ENCODE measurements around the gene TSPAN3. TPM values are rescaled to one million over a fixed set of nuclear protein-coding genes. Genes with fewer than 3 reads are reported as not detected.
A peak's percentile ranks its signal among the peaks of the same experiment; 100 is the strongest.

Gene TSPAN3
- total and polyA plus RNA-seq, 2 donors (not counting 1 experiment from before 2014, with no cell fraction given): 109 to 130 TPM

DNA sequence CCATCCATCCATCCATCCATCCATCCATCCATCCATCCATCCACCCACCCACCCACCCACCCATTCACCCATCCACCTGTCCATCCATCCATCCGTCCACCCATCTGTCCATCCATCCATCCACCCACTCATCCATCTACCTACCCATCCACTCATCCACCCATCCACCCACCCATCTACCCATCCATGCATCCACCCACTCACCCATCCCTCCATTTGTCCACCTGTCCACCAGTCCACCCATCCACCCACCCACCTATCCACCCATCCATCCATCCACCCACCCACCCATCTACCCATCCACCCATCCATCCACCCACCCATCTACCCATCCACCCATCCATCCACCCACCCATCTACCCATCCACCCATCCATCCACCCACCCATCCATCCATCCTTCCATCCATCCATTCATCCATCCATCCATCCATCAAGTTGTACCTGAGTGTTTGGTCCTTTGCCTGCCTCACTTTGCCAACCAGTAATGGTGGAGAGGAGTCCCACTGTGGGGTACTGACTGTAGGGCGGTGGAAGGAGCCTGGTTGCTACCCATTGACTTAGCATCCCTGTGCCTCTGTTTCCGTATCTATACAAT is 58.7 kb downstream of the TSPAN3 start:
- ATAC-seq (ENCODE audit: low read depth): no peak
- H3K4me3 Mint-ChIP-seq: no peak overlapping the region
- H3K27me3 Mint-ChIP-seq: no peaks in the 10 kb centered on the region
- no peak for TF ChIP-seq CTCF (IDR thresholded peaks at IDR 0.05)
- no peak for TF ChIP-seq EZH2 (IDR thresholded peaks at IDR 0.05; ENCODE audit: borderline replicate concordance, insufficient read depth, low read depth, low read length, poor library complexity, severe bottlenecking)
- Histone ChIP-seq H3K36me3 (replicated peaks in 1 of 2; ENCODE audit: control extremely low read depth in 1 of 2, control insufficient read depth in 1 of 2, extremely low read depth in 1 of 2, insufficient read depth in 2 of 2, low read length in 1 of 2) (peaks cover 0 to 29% of the 10 kb centered on the region in 2 experiments), H3K4me2 (replicated peaks; ENCODE audit: low read depth, low read length, poor library complexity, severe bottlenecking) (peak overlapping the region; percentile 62), H3K9me3 (ENCODE audit: control extremely low read depth in 1 of 3, control insufficient read depth in 2 of 3, insufficient read depth in 1 of 3, low read length in 2 of 3) (no peaks in the 10 kb centered on the region), H3K4me3 (ENCODE audit: control extremely low read depth in 1 of 5, extremely low read depth in 1 of 5, insufficient read depth in 1 of 5, low read depth in 2 of 5, low read length in 4 of 5) (no peak overlapping the region), H3K27ac (ENCODE audit: low read length in 2 of 2) (no peak overlapping the region), H3K9ac (ENCODE audit: low read length) (no peak overlapping the region), H3K27me3 (replicated peaks in 1 of 4; ENCODE audit: control extremely low read depth in 1 of 4, control insufficient read depth in 3 of 4, insufficient read depth in 4 of 4, low read length in 3 of 4) (no peaks in the 10 kb centered on the region), H4K20me1 (ENCODE audit: control insufficient read depth, insufficient read depth, low read length, poor library complexity, severe bottlenecking) (peaks cover 95% of the 10 kb centered on the region), H3K79me2 (ENCODE audit: control insufficient read depth, insufficient read depth, low read length) (peaks cover 85% of the 10 kb centered on the region), H3K4me1 (ENCODE audit: control insufficient read depth in 2 of 2, insufficient read depth in 2 of 2, low read length in 2 of 2) (peaks cover 57 to 72% of the 10 kb centered on the region in 2 donors), H2AFZ (ENCODE audit: insufficient read depth, low read depth, low read length, poor library complexity, severe bottlenecking) (no peak overlapping the region)
- WGBS (ENCODE audit: insufficient coverage): 100% methylated on average over 2 of the region's 3 CpGs
- intact Hi-C loops (cut with micrococcal nuclease): no loop called here
- POLR2A ChIA-PET: interaction anchor here (1.5 kb wide), 1 partner anchor 19 kb away, joined by 3 read pairs; no protein-coding TSS in a partner anchor
- no peaks in the 10 kb centered on the region for H3K9me3 Mint-ChIP-seq (ENCODE audit: insufficient read depth)
- CTCF ChIA-PET: interaction anchor here (1.2 to 1.7 kb wide), 2 partner anchors 12 to 23 kb away, joined by 4 to 12 read pairs; no protein-coding TSS in a partner anchor
- H3K4me1 Mint-ChIP-seq: peaks cover 70% of the 10 kb centered on the region
- peak overlapping the region; percentile 61 for H3K27ac Mint-ChIP-seq
- no peak for DNase-seq

DNA sequence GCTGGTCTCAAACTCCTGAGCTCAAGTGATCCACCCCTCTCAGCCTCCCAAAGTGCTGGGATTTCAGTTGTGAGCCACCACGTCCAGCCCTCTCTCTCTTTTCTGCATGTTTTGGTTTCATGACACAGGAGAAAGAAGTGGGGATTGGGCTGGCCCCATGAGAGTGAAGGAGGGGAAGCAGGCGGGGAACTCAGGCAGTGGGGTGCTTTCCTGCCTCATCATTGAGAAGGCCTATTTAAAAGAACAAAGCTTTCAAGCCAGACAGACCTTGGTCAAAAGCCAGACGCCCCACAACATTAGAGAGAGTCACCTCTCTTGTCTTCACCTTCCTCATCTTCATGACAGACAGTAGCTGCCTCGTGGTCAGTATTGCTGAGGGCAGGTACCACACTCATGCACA is 60.1 kb downstream of the TSPAN3 start:
- DNase-seq (no peak), ATAC-seq (ENCODE audit: low read depth) (no peak)
- ChIA-PET POLR2A (no interaction called here), CTCF (interaction anchor here (0.7 to 1.4 kb wide), 2 partner anchors 12 to 16 kb away, joined by 3 to 5 read pairs; partner anchors contain the start of gene PSTPIP1)
- no peak for TF ChIP-seq CTCF (IDR thresholded peaks at IDR 0.05)
- TF ChIP-seq EZH2 (IDR thresholded peaks at IDR 0.05; ENCODE audit: borderline replicate concordance, insufficient read depth, low read depth, low read length, poor library complexity, severe bottlenecking): no peak
- no peak overlapping the region for H3K4me3 Mint-ChIP-seq
- intact Hi-C loops (cut with micrococcal nuclease): no loop called here
- Histone ChIP-seq H3K27me3 (replicated peaks in 1 of 4; ENCODE audit: control extremely low read depth in 1 of 4, control insufficient read depth in 3 of 4, insufficient read depth in 4 of 4, low read length in 3 of 4) (no peaks in the 10 kb centered on the region), H4K20me1 (ENCODE audit: control insufficient read depth, insufficient read depth, low read length, poor library complexity, severe bottlenecking) (peaks cover 91% of the 10 kb centered on the region), H3K27ac (ENCODE audit: low read length in 2 of 2) (no peak overlapping the region), H3K79me2 (ENCODE audit: control insufficient read depth, insufficient read depth, low read length) (peaks cover 80% of the 10 kb centered on the region), H3K4me1 (ENCODE audit: control insufficient read depth in 2 of 2, insufficient read depth in 2 of 2, low read length in 2 of 2) (peaks cover 56 to 65% of the 10 kb centered on the region in 2 donors), H2AFZ (ENCODE audit: insufficient read depth, low read depth, low read length, poor library complexity, severe bottlenecking) (no peak overlapping the region), H3K9ac (ENCODE audit: low read length) (no peak overlapping the region), H3K4me3 (ENCODE audit: control extremely low read depth in 1 of 5, extremely low read depth in 1 of 5, insufficient read depth in 1 of 5, low read depth in 2 of 5, low read length in 4 of 5) (no peak overlapping the region), H3K4me2 (replicated peaks; ENCODE audit: low read depth, low read length, poor library complexity, severe bottlenecking) (no peak overlapping the region), H3K9me3 (ENCODE audit: control extremely low read depth in 1 of 3, control insufficient read depth in 2 of 3, insufficient read depth in 1 of 3, low read length in 2 of 3) (no peaks in the 10 kb centered on the region), H3K36me3 (replicated peaks in 1 of 2; ENCODE audit: control extremely low read depth in 1 of 2, control insufficient read depth in 1 of 2, extremely low read depth in 1 of 2, insufficient read depth in 2 of 2, low read length in 1 of 2) (peaks cover 0 to 26% of the 10 kb centered on the region in 2 experiments)
- WGBS (ENCODE audit: insufficient coverage): 59% methylated on average over 3 of the region's 4 CpGs
- no peaks in the 10 kb centered on the region for H3K27me3 Mint-ChIP-seq
- no peaks in the 10 kb centered on the region for H3K9me3 Mint-ChIP-seq (ENCODE audit: insufficient read depth)
- H3K27ac Mint-ChIP-seq: no peak overlapping the region
- peaks cover 75% of the 10 kb centered on the region for H3K4me1 Mint-ChIP-seq

Data from B cell (primary cell).